IMR-90 (cell line): ENCODE measurements around the gene DCAKD. TPM values are rescaled to one million over a fixed set of nuclear protein-coding genes. Genes with fewer than 3 reads are reported as not detected.

ENCODE experiments used
- ATAC-seq: fragments of 200-7000 bp; cut with Tn5 transposase; 2 replicates; pipeline ENCODE4 v1.9.1; 2020; ENCODE audit warnings: low read depth, mild to moderate bottlenecking, moderate library complexity
- BruUV-seq: library from RNA; stranded (reverse); fragments of 400-500 nt; replicated peaks from 2 replicates; lab custom pipeline; 2021; lab: Mats Ljungman, UMichigan
- CTCF ChIA-PET: fragments of 300-600 bp; formaldehyde crosslinking; extraction: SDS; loops from one replicate; lab custom pipeline; 2021; ENCODE audit warnings: antibody characterized with exemption; lab: Yijun Ruan, JAX
- POLR2A ChIA-PET: fragments of 300-600 bp; sonication (Branson Sonifier 250); formaldehyde crosslinking; loops from one replicate; lab custom pipeline; 2022; ENCODE audit warnings: antibody characterized with exemption; ENCODE audit not compliant: unreplicated experiment; lab: Charles Lee
- DNase-seq: peaks from one replicate; pipeline ENCODE4 v3.0.0; 2013
- H2AFZ ChIP-seq: replicated peaks from 2 replicates; pipeline ENCODE3; 2013; ENCODE audit warnings: low read length, mild to moderate bottlenecking; ENCODE audit not compliant: poor library complexity
- H2AK5ac ChIP-seq: 2 replicates; pipeline ENCODE4 v1.6.1; 2013; ENCODE audit warnings: low read depth, low read length, inconsistent platforms
- H2AK9ac ChIP-seq: replicated peaks from 2 replicates; pipeline ENCODE3; 2013; ENCODE audit warnings: mild to moderate bottlenecking, low read depth, low read length, moderate library complexity; ENCODE audit not compliant: poor library complexity
- H2BK120ac ChIP-seq: 2 replicates; pipeline ENCODE4 v1.6.1; 2013; ENCODE audit warnings: low read depth, low read length, inconsistent platforms
- H2BK15ac ChIP-seq: 3 replicates; pipeline ENCODE4 v1.6.1; 2013; ENCODE audit warnings: low read depth, low read length, inconsistent platforms
- H2BK20ac ChIP-seq: 2 replicates; pipeline ENCODE4 v1.6.1; 2013; ENCODE audit warnings: low read depth, mild to moderate bottlenecking, inconsistent platforms, low read length, moderate library complexity
- H2BK5ac ChIP-seq: 2 replicates; pipeline ENCODE4 v1.6.1; 2013; ENCODE audit warnings: mild to moderate bottlenecking, low read depth, low read length, inconsistent platforms; ENCODE audit not compliant: poor library complexity, severe bottlenecking
- H3K14ac ChIP-seq: replicated peaks from 2 replicates; pipeline ENCODE4 v1.6.1; 2013; ENCODE audit warnings: low read depth, low read length, inconsistent platforms
- H3K18ac ChIP-seq: 2 replicates; pipeline ENCODE4 v1.6.1; 2013; ENCODE audit warnings: low read depth, low read length, control low read depth
- H3K23ac ChIP-seq: 2 replicates; pipeline ENCODE4 v1.6.1; 2013; ENCODE audit warnings: low read depth, low read length, inconsistent platforms
- H3K27ac ChIP-seq: 2 replicates; pipeline ENCODE4 v1.5.1; 2013; ENCODE audit warnings: mild to moderate bottlenecking, control low read depth, low read length; ENCODE audit not compliant: insufficient read depth
- H3K27me3 ChIP-seq: 2 replicates; pipeline ENCODE4 v1.6.1; 2013; ENCODE audit warnings: low read length; ENCODE audit not compliant: control insufficient read depth, insufficient read depth
- H3K36me3 ChIP-seq: 2 replicates; pipeline ENCODE4 v1.6.1; 2013; ENCODE audit warnings: low read length, mixed read lengths; ENCODE audit not compliant: control insufficient read depth, insufficient read depth
- H3K4ac ChIP-seq: 2 replicates; pipeline ENCODE4 v1.6.1; 2013; ENCODE audit warnings: low read depth, low read length, inconsistent platforms
- H3K4me1 ChIP-seq: 2 replicates; pipeline ENCODE4 v1.6.1; 2013; ENCODE audit warnings: low read length, mixed read lengths; ENCODE audit not compliant: control insufficient read depth, insufficient read depth
- H3K4me2 ChIP-seq: 2 replicates; pipeline ENCODE4 v1.6.1; 2013; ENCODE audit warnings: low read depth, mild to moderate bottlenecking, control low read depth, low read length, moderate library complexity
- H3K4me3 ChIP-seq: 2 replicates; pipeline ENCODE4 v1.5.1; 2013; ENCODE audit warnings: low read depth, mild to moderate bottlenecking, control low read depth, low read length, moderate library complexity; ENCODE audit not compliant: insufficient read depth
- H3K56ac ChIP-seq: 2 replicates; pipeline ENCODE4 v1.6.1; 2013; ENCODE audit warnings: low read length, inconsistent platforms; ENCODE audit not compliant: insufficient read depth; ENCODE audit errors: extremely low read depth
- H3K79me1 ChIP-seq, 2 experiments: 2 replicates each; pipeline ENCODE4 v1.6.1; 2013; ENCODE audit warnings: low read length in 2 of 2, inconsistent platforms in 1 of 2, low read depth in 1 of 2
- H3K9ac ChIP-seq: 2 replicates; pipeline ENCODE4 v1.6.1; 2013; ENCODE audit warnings: low read depth, low read length, control low read depth
- H3K9me1 ChIP-seq: 2 replicates; pipeline ENCODE4 v1.6.1; 2013; ENCODE audit warnings: low read length, inconsistent platforms; ENCODE audit not compliant: insufficient read depth
- H3K9me3 ChIP-seq: 2 replicates; pipeline ENCODE4 v1.6.1; 2013; ENCODE audit warnings: low read length; ENCODE audit not compliant: control insufficient read depth, insufficient read depth
- H4K20me1 ChIP-seq: 2 replicates; pipeline ENCODE4 v1.6.1; 2013; ENCODE audit warnings: low read length, inconsistent platforms; ENCODE audit not compliant: insufficient read depth
- H4K5ac ChIP-seq: 2 replicates; pipeline ENCODE4 v1.6.1; 2013; ENCODE audit warnings: mild to moderate bottlenecking, low read depth, low read length, control low read depth
- H4K8ac ChIP-seq, 2 experiments: 2 replicates each; pipeline ENCODE4 v1.6.1; 2013; ENCODE audit warnings: low read depth in 2 of 2, low read length in 2 of 2, control low read depth in 1 of 2, inconsistent platforms in 1 of 2
- H4K91ac ChIP-seq: 2 replicates; pipeline ENCODE4 v1.6.1; 2013; ENCODE audit warnings: low read depth, low read length, inconsistent platforms; ENCODE audit not compliant: insufficient read depth
- CEBPB ChIP-seq: IDR thresholded peaks from 2 replicates; pipeline ENCODE4 v1.6.1; 2012; ENCODE audit warnings: low read depth, low read length, improper control_type of control experiment
- RAD21 ChIP-seq: IDR thresholded peaks from 2 replicates; pipeline ENCODE4 v1.6.1; 2012; ENCODE audit warnings: low read length, improper control_type of control experiment
- RCOR1 ChIP-seq: IDR thresholded peaks from 2 replicates; pipeline ENCODE4 v1.6.1; 2012; ENCODE audit warnings: mild to moderate bottlenecking, low read length, improper control_type of control experiment; ENCODE audit not compliant: insufficient replicate concordance
- RFX5 ChIP-seq: IDR thresholded peaks from 2 replicates; pipeline ENCODE4 v1.8.0; 2012; ENCODE audit warnings: low read depth, mild to moderate bottlenecking, low read length, moderate library complexity
- SMC3 ChIP-seq: fragments of 150-350 bp; IDR thresholded peaks from 2 replicates; pipeline ENCODE4 v1.6.1; 2016; ENCODE audit warnings: low read depth, mild to moderate bottlenecking, antibody characterized with exemption, low read length, moderate library complexity
- WGBS, 2 experiments: methylation state at CpG; one replicate each; pipeline versions ENCODE4 v1.1.5 to v1.1.7; 2013; ENCODE audit warnings: missing lambda C conversion rate in 2 of 2; ENCODE audit not compliant: insufficient read length in 1 of 2; ENCODE audit errors: extremely low coverage in 2 of 2; 5-methylcytosine and 5-hydroxymethylcytosine counted together
- dilution Hi-C: fragments of 300-500 bp; cut with HindIII; formaldehyde crosslinking; loops from one replicate; pipeline ENCODE4 v1.14.3; 2018; ENCODE audit warnings: low sequenced_read_pairs; ENCODE audit not compliant: unreplicated experiment
- in situ Hi-C: fragments of 300-500 bp; cut with MboI; formaldehyde crosslinking; loops from 3 replicates; pipeline ENCODE4 v1.14.3; 2019; ENCODE audit warnings: low sequenced_read_pairs, inconsistent platforms, mixed read lengths
- intact Hi-C: fragments of 100-400 bp; cut with micrococcal nuclease; formaldehyde crosslinking; loops from 2 replicates; pipeline ENCODE4 v1.10.0; 2022
- polyA plus RNA-seq, 3 experiments: library from polyadenylated mRNA; depleted of rRNA; stranded (reverse); fragments of >200 nt; gene quantifications; 2 replicates each; pipeline ENCODE4 v1.2.3, GENCODE V29; 2012; ENCODE audit warnings: low replicate concordance in 1 of 3
- total RNA-seq: library from RNA; depleted of rRNA; stranded (reverse); fragments of >200 nt; gene quantifications from 2 replicates; pipeline ENCODE4 v1.2.3, GENCODE V29; 2012
- TF ChIP-seq, protein P1 (sequence below): conservative IDR thresholded peaks from 2 replicates; pipeline ENCODE4 v1.5.1; 2012; ENCODE audit warnings: mild to moderate bottlenecking, low read depth, low read length, improper control_type of control experiment

DCAKD gene
- total and polyA plus RNA-seq, 2 of the 4 experiments (the other 2 are of a cell fraction): 31.3 to 47.9 TPM

GRCh38 chr17:45096141-45096540 is 44.7 kb upstream of the DCAKD start:
- peaks cover 64% of the 10 kb centered on the region for H3K36me3 ChIP-seq
- dilution Hi-C loops (no loop called here), in situ Hi-C loops (no loop called here), intact Hi-C loops (loop anchor here (1.0 kb wide), 1 partner anchor 37 kb away; no protein-coding TSS in a partner anchor)
- no peak overlapping the region for H3K4me3 ChIP-seq
- no peak overlapping the region for H2BK5ac ChIP-seq
- H3K27me3 ChIP-seq: no peaks in the 10 kb centered on the region
- 0 out of 2 replicates have a peak, but pooled peaks cover 2% of the 10 kb centered on the region for H3K9me3 ChIP-seq
- H3K4me2 ChIP-seq: no peak overlapping the region
- H4K5ac ChIP-seq: no peak overlapping the region
- no peak for TF ChIP-seq RCOR1
- TF ChIP-seq CEBPB: no peak
- TF ChIP-seq, protein P1, sequence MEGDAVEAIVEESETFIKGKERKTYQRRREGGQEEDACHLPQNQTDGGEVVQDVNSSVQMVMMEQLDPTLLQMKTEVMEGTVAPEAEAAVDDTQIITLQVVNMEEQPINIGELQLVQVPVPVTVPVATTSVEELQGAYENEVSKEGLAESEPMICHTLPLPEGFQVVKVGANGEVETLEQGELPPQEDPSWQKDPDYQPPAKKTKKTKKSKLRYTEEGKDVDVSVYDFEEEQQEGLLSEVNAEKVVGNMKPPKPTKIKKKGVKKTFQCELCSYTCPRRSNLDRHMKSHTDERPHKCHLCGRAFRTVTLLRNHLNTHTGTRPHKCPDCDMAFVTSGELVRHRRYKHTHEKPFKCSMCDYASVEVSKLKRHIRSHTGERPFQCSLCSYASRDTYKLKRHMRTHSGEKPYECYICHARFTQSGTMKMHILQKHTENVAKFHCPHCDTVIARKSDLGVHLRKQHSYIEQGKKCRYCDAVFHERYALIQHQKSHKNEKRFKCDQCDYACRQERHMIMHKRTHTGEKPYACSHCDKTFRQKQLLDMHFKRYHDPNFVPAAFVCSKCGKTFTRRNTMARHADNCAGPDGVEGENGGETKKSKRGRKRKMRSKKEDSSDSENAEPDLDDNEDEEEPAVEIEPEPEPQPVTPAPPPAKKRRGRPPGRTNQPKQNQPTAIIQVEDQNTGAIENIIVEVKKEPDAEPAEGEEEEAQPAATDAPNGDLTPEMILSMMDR: peak; percentile 59
- TF ChIP-seq SMC3: peak; percentile 55
- TF ChIP-seq RFX5: no peak
- peak; percentile 49 for TF ChIP-seq RAD21
- ChIA-PET CTCF (interaction anchor here (0.5 to 1.3 kb wide), 3 partner anchors 9 to 20 kb away, joined by 3 to 4 read pairs (median 4); no protein-coding TSS in a partner anchor), POLR2A (no interaction called here)
- H3K9ac ChIP-seq: no peak overlapping the region
- H3K27ac ChIP-seq: no peak overlapping the region
- H3K56ac ChIP-seq: no peak overlapping the region
- no peak overlapping the region for H2BK20ac ChIP-seq
- no peak overlapping the region for H3K14ac ChIP-seq
- BruUV-seq: no TSS peak
- ATAC-seq (no peak), DNase-seq (peak; percentile 39)
- peaks cover 25% of the 10 kb centered on the region for H3K4me1 ChIP-seq
- peaks cover 14% of the 10 kb centered on the region; the same call in 1 of the 2 replicates for H3K9me1 ChIP-seq
- no peak overlapping the region for H4K8ac ChIP-seq
- H3K23ac ChIP-seq: no peak overlapping the region
- H2AK9ac ChIP-seq: no peak overlapping the region
- peak overlapping the region; percentile 49; the same call in 1 of the 2 replicates for H2AK5ac ChIP-seq
- H3K79me1 ChIP-seq: peaks cover 27 to 62% of the 10 kb centered on the region in 2 experiments
- H3K4ac ChIP-seq: no peak overlapping the region; the same call in 1 of the 2 replicates
- H3K18ac ChIP-seq: no peak overlapping the region
- H2BK120ac ChIP-seq: no peak overlapping the region
- no peak overlapping the region for H2BK15ac ChIP-seq
- no peak overlapping the region for H4K91ac ChIP-seq
- no peak overlapping the region for H2AFZ ChIP-seq
- WGBS, 2 experiments: 90% methylated on average over 1 of the region's 3 CpGs; no CpG with 5 or more reads in 1 of the 2 experiments
- peaks cover 4% of the 10 kb centered on the region; the same call in 1 of the 2 replicates for H4K20me1 ChIP-seq
